ENCODE results near the gene CPED1.

GRCh38 chr7:121078701-121079227 lies 90.3 kb downstream of the CPED1 start:
- TF ChIP-seq, protein P1, sequence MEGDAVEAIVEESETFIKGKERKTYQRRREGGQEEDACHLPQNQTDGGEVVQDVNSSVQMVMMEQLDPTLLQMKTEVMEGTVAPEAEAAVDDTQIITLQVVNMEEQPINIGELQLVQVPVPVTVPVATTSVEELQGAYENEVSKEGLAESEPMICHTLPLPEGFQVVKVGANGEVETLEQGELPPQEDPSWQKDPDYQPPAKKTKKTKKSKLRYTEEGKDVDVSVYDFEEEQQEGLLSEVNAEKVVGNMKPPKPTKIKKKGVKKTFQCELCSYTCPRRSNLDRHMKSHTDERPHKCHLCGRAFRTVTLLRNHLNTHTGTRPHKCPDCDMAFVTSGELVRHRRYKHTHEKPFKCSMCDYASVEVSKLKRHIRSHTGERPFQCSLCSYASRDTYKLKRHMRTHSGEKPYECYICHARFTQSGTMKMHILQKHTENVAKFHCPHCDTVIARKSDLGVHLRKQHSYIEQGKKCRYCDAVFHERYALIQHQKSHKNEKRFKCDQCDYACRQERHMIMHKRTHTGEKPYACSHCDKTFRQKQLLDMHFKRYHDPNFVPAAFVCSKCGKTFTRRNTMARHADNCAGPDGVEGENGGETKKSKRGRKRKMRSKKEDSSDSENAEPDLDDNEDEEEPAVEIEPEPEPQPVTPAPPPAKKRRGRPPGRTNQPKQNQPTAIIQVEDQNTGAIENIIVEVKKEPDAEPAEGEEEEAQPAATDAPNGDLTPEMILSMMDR (IDR thresholded peaks at IDR 0.05), result no peak
- no peak for TF ChIP-seq POLR2A (IDR thresholded peaks at IDR 0.05)

Measured in body of pancreas (tissue), 4 donors.